Measurements from ENCODE around the gene DNAH1.
"Not testable (repeated sequence)": the region's sequence is repeated elsewhere in the genome, so short reads cannot be mapped to it uniquely, and the experiment has no call there.

DNAH1 gene

DNA sequence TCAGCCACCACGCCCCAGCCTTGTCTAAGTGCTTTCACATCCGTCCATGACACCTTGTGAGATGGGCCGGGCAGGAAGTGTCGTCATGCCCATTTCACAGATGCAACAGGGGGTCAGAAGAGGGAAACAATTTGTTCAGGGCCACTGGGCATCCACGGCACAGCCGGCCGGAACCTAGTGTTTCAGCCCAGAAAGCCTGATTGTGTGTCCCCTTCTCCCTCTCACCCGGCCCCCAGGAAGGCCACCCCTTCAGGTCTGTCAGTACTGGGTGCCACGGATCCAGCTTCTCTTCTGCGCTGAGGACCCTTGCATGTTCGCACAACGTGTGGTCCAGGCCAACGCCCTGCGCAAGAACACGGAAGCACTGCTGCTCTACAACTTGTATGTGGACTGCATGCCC is 15.8 kb downstream of the DNAH1 start:
- H3K27me3 ChIP-seq (ENCODE audit: control insufficient read depth in 2 of 2, insufficient read depth in 2 of 2, low read length in 2 of 2) = no peaks in the 10 kb centered on the region
- H3K27ac ChIP-seq (ENCODE audit: low read depth in 2 of 2, low read length in 2 of 2) = no peak overlapping the region

GRCh38 chr3:52333869-52334557 is 17.9 kb downstream of the DNAH1 start:
- H3K27me3 ChIP-seq (ENCODE audit: control insufficient read depth in 2 of 2, insufficient read depth in 2 of 2, low read length in 2 of 2) = no peaks in the 10 kb centered on the region
- H3K4me1 ChIP-seq (ENCODE audit: control insufficient read depth in 2 of 2, insufficient read depth in 2 of 2, low read length in 2 of 2) = no peaks in the 10 kb centered on the region
- peaks cover 3 to 10% of the 10 kb centered on the region in 2 donors for H3K36me3 ChIP-seq (ENCODE audit: control insufficient read depth in 2 of 2, insufficient read depth in 2 of 2, low read length in 2 of 2)
- H3K9ac ChIP-seq (ENCODE audit: low read depth in 1 of 2, low read length in 2 of 2) = no peak overlapping the region
- no peaks in the 10 kb centered on the region for H3K9me3 ChIP-seq (ENCODE audit: control insufficient read depth in 2 of 2, low read length in 2 of 2)
- H3K27ac ChIP-seq (ENCODE audit: low read depth in 2 of 2, low read length in 2 of 2) = no peak overlapping the region
- H3K4me3 ChIP-seq (ENCODE audit: low read length in 2 of 2) = no peak overlapping the region

More for the DNA sequence above, 15.8 kb downstream of the DNAH1 start:
- H3K4me3 ChIP-seq (ENCODE audit: low read length in 2 of 2) = no peak overlapping the region
- no peaks in the 10 kb centered on the region for H3K4me1 ChIP-seq (ENCODE audit: control insufficient read depth in 2 of 2, insufficient read depth in 2 of 2, low read length in 2 of 2)
- H3K9me3 ChIP-seq (ENCODE audit: control insufficient read depth in 2 of 2, low read length in 2 of 2) = no peaks in the 10 kb centered on the region
- no peak overlapping the region for H3K9ac ChIP-seq (ENCODE audit: low read depth in 1 of 2, low read length in 2 of 2)
- H3K36me3 ChIP-seq (ENCODE audit: control insufficient read depth in 2 of 2, insufficient read depth in 2 of 2, low read length in 2 of 2) = peaks cover 3 to 12% of the 10 kb centered on the region in 2 donors

DNA sequence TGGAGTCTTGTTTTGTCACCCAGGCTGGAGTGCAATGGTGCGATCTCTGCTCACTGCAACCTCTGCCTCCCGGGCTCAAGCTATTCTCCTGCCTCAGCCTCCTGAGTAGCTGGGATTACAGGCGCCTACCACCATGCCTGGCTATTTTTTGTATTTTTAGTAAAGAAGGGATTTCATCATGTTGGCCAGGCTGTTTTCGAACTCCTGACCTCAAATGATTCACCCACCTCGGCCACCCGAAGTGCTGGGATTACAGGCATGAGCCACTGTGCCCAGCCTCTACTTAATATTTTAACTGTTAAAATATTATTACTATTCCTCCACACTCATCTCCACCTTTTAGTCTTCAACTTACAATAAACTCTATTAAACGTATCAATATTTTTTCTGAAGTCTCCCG is 22.0 kb downstream of the DNAH1 start:
- not testable (repeated sequence) for H3K27ac ChIP-seq (ENCODE audit: low read depth in 2 of 2, low read length in 2 of 2); H3K36me3 ChIP-seq (ENCODE audit: control insufficient read depth in 2 of 2, insufficient read depth in 2 of 2, low read length in 2 of 2)

DNA sequence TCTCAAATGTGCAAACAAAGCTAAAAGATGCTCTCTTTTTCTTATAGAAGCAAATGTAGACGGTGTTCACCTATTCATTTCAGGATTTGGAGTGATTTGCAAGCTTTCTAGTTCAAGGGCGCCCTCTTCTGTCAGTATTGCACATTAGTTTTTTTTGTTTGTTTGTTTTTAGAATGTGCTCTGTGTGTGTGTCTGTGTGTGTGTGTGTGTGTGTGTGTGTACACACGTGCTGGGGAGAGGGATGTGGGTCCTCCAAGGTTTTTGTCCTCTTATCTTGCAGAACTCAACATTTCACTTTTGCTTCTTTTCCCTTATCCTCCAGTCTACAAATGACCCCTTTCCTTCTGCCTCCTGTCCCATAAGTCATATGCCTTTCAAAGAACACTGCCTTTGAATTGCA is 23.5 kb downstream of the DNAH1 start:
- H3K9ac ChIP-seq (ENCODE audit: low read depth in 1 of 2, low read length in 2 of 2) = no peak overlapping the region
- H3K36me3 ChIP-seq (ENCODE audit: control insufficient read depth in 2 of 2, insufficient read depth in 2 of 2, low read length in 2 of 2) = peaks cover 0 to 7% of the 10 kb centered on the region in 2 donors
- H3K9me3 ChIP-seq (ENCODE audit: control insufficient read depth in 2 of 2, low read length in 2 of 2) = no peaks in the 10 kb centered on the region
- H3K27me3 ChIP-seq (ENCODE audit: control insufficient read depth in 2 of 2, insufficient read depth in 2 of 2, low read length in 2 of 2) = no peaks in the 10 kb centered on the region
- H3K27ac ChIP-seq (ENCODE audit: low read depth in 2 of 2, low read length in 2 of 2) = no peak overlapping the region
- no peaks in the 10 kb centered on the region for H3K4me1 ChIP-seq (ENCODE audit: control insufficient read depth in 2 of 2, insufficient read depth in 2 of 2, low read length in 2 of 2)
- no peak overlapping the region for H3K4me3 ChIP-seq (ENCODE audit: low read length in 2 of 2)

More for the DNA sequence above, 22.0 kb downstream of the DNAH1 start:
- H3K9ac ChIP-seq (ENCODE audit: low read depth in 1 of 2, low read length in 2 of 2); H3K9me3 ChIP-seq (ENCODE audit: control insufficient read depth in 2 of 2, low read length in 2 of 2); H3K4me3 ChIP-seq (ENCODE audit: low read length in 2 of 2); H3K27me3 ChIP-seq (ENCODE audit: control insufficient read depth in 2 of 2, insufficient read depth in 2 of 2, low read length in 2 of 2); H3K4me1 ChIP-seq (ENCODE audit: control insufficient read depth in 2 of 2, insufficient read depth in 2 of 2, low read length in 2 of 2): not testable (repeated sequence)

- Histone ChIP-seq H3K4me3 (ENCODE audit: low read length in 2 of 2) (no peak overlapping the region), H3K27ac (ENCODE audit: low read depth in 2 of 2, low read length in 2 of 2) (no peak overlapping the region), H3K9me3 (ENCODE audit: control insufficient read depth in 2 of 2, low read length in 2 of 2) (no peaks in the 10 kb centered on the region), H3K9ac (ENCODE audit: low read depth in 1 of 2, low read length in 2 of 2) (no peak overlapping the region), H3K27me3 (ENCODE audit: control insufficient read depth in 2 of 2, insufficient read depth in 2 of 2, low read length in 2 of 2) (no peaks in the 10 kb centered on the region), H3K36me3 (ENCODE audit: control insufficient read depth in 2 of 2, insufficient read depth in 2 of 2, low read length in 2 of 2) (peaks cover 0 to 9% of the 10 kb centered on the region in 2 donors), H3K4me1 (ENCODE audit: control insufficient read depth in 2 of 2, insufficient read depth in 2 of 2, low read length in 2 of 2) (no peaks in the 10 kb centered on the region)
Measured at GRCh38 chr3:52341123-52341522, 25.0 kb downstream of the DNAH1 start.

GRCh38 chr3:52343946-52344600 is 28.0 kb downstream of the DNAH1 start:
- Histone ChIP-seq H3K4me1 (ENCODE audit: control insufficient read depth in 2 of 2, insufficient read depth in 2 of 2, low read length in 2 of 2) (no peaks in the 10 kb centered on the region), H3K36me3 (ENCODE audit: control insufficient read depth in 2 of 2, insufficient read depth in 2 of 2, low read length in 2 of 2) (peaks cover 4 to 15% of the 10 kb centered on the region in 2 donors), H3K27ac (ENCODE audit: low read depth in 2 of 2, low read length in 2 of 2) (no peak overlapping the region), H3K9me3 (ENCODE audit: control insufficient read depth in 2 of 2, low read length in 2 of 2) (no peaks in the 10 kb centered on the region), H3K9ac (ENCODE audit: low read depth in 1 of 2, low read length in 2 of 2) (no peak overlapping the region), H3K4me3 (ENCODE audit: low read length in 2 of 2) (no peak overlapping the region), H3K27me3 (ENCODE audit: control insufficient read depth in 2 of 2, insufficient read depth in 2 of 2, low read length in 2 of 2) (no peaks in the 10 kb centered on the region)

DNA sequence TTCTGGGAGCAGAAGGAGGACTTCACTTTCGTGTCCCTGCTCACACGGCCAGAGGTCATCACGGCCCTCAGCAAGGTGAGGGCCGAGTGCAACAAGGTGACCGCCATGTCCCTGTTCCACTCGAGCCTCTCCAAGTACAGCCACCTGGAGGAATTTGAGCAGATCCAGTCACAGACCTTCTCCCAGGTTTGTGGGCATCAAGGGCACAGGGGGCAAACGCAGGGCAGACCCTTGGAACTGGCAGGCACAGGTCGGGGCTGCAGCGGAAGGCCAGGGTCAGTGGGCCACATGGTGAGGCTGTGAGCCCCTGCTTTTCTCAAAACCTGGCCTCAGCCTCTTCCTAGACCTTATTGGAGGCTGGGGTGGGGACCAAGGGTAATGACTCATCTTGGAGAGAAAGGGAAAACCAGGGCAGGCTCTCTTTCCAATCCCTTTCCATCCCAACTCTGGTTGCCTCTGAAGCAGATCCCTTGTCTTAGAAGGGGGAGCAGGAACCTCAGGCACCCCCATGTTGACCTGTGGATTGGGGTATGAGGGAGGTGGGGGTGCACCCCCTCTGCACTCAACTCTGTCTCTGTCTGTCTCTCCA is 29.5 kb downstream of the DNAH1 start:
- Histone ChIP-seq H3K9me3 (ENCODE audit: control insufficient read depth in 2 of 2, low read length in 2 of 2) (no peaks in the 10 kb centered on the region), H3K36me3 (ENCODE audit: control insufficient read depth in 2 of 2, insufficient read depth in 2 of 2, low read length in 2 of 2) (peaks cover 15 to 23% of the 10 kb centered on the region in 2 donors), H3K27me3 (ENCODE audit: control insufficient read depth in 2 of 2, insufficient read depth in 2 of 2, low read length in 2 of 2) (no peaks in the 10 kb centered on the region), H3K4me1 (ENCODE audit: control insufficient read depth in 2 of 2, insufficient read depth in 2 of 2, low read length in 2 of 2) (no peaks in the 10 kb centered on the region), H3K4me3 (ENCODE audit: low read length in 2 of 2) (no peak overlapping the region), H3K27ac (ENCODE audit: low read depth in 2 of 2, low read length in 2 of 2) (no peak overlapping the region), H3K9ac (ENCODE audit: low read depth in 1 of 2, low read length in 2 of 2) (no peak overlapping the region)

- H3K27ac ChIP-seq (ENCODE audit: low read depth in 2 of 2, low read length in 2 of 2) = no peak overlapping the region
- H3K9ac ChIP-seq (ENCODE audit: low read depth in 1 of 2, low read length in 2 of 2) = no peak overlapping the region
- H3K4me3 ChIP-seq (ENCODE audit: low read length in 2 of 2) = no peak overlapping the region
- no peaks in the 10 kb centered on the region for H3K27me3 ChIP-seq (ENCODE audit: control insufficient read depth in 2 of 2, insufficient read depth in 2 of 2, low read length in 2 of 2)
- H3K36me3 ChIP-seq (ENCODE audit: control insufficient read depth in 2 of 2, insufficient read depth in 2 of 2, low read length in 2 of 2) = peaks cover 15 to 26% of the 10 kb centered on the region in 2 donors
- no peaks in the 10 kb centered on the region for H3K9me3 ChIP-seq (ENCODE audit: control insufficient read depth in 2 of 2, low read length in 2 of 2)
- H3K4me1 ChIP-seq (ENCODE audit: control insufficient read depth in 2 of 2, insufficient read depth in 2 of 2, low read length in 2 of 2) = no peaks in the 10 kb centered on the region
Measured at GRCh38 chr3:52346623-52347530, 30.8 kb downstream of the DNAH1 start.

GRCh38 chr3:52347716-52348635 is 31.9 kb downstream of the DNAH1 start:
- no peaks in the 10 kb centered on the region for H3K27me3 ChIP-seq (ENCODE audit: control insufficient read depth in 2 of 2, insufficient read depth in 2 of 2, low read length in 2 of 2)
- no peak overlapping the region for H3K27ac ChIP-seq (ENCODE audit: low read depth in 2 of 2, low read length in 2 of 2)
- no peaks in the 10 kb centered on the region for H3K9me3 ChIP-seq (ENCODE audit: control insufficient read depth in 2 of 2, low read length in 2 of 2)
- H3K4me1 ChIP-seq (ENCODE audit: control insufficient read depth in 2 of 2, insufficient read depth in 2 of 2, low read length in 2 of 2) = no peaks in the 10 kb centered on the region
- no peak overlapping the region for H3K4me3 ChIP-seq (ENCODE audit: low read length in 2 of 2)
- H3K36me3 ChIP-seq (ENCODE audit: control insufficient read depth in 2 of 2, insufficient read depth in 2 of 2, low read length in 2 of 2) = peaks cover 15 to 33% of the 10 kb centered on the region in 2 donors
- no peak overlapping the region for H3K9ac ChIP-seq (ENCODE audit: low read depth in 1 of 2, low read length in 2 of 2)

Data from mucosa of rectum (tissue), 2 donors.